GM12878 (cell line): ENCODE results near the gene ZNF568. TPM values are rescaled to one million over a fixed set of nuclear protein-coding genes. Genes with fewer than 3 reads are reported as not detected.

Experiments used
- BCL11A ChIP-seq: IDR thresholded peaks from 2 replicates; pipeline ENCODE4 v1.6.1; 2011; ENCODE audit warnings: low read depth, low read length
- CBFB ChIP-seq: IDR thresholded peaks from 2 replicates; pipeline ENCODE4 v1.6.1; 2016; ENCODE audit warnings: antibody characterized with exemption, low read depth
- CHD1 ChIP-seq: IDR thresholded peaks from 2 replicates; pipeline ENCODE4 v1.6.1; 2012; ENCODE audit warnings: low read depth, low read length, improper control_type of control experiment
- ETV6 ChIP-seq, 2 experiments: fragments of 450-650 bp in 1 of 2; IDR thresholded peaks in 1 of 2; conservative IDR thresholded peaks in 1 of 2; 2 replicates each; pipeline ENCODE4 v1.6.1; 2014; ENCODE audit warnings: antibody characterized with exemption in 1 of 2, borderline replicate concordance in 1 of 2, low read depth in 1 of 2, mild to moderate bottlenecking in 1 of 2, moderate library complexity in 1 of 2
- EZH2 ChIP-seq: IDR thresholded peaks from 2 replicates; pipeline ENCODE4 v1.6.1; 2012; ENCODE audit warnings: low read depth, mild to moderate bottlenecking, control low read depth, inconsistent platforms, low read length, borderline replicate concordance; ENCODE audit not compliant: control insufficient read depth
- FOS ChIP-seq: IDR thresholded peaks from 3 replicates; pipeline ENCODE4 v1.6.1; 2011; ENCODE audit warnings: borderline replicate concordance; ENCODE audit not compliant: insufficient read length; ENCODE audit errors: extremely low read depth
- GATAD2B ChIP-seq: fragments of 450-650 bp; conservative IDR thresholded peaks from 2 replicates; pipeline ENCODE4 v1.6.1; 2017; ENCODE audit warnings: low read depth, mild to moderate bottlenecking, moderate library complexity
- KLF5 ChIP-seq: fragments of 450-650 bp; IDR thresholded peaks from 2 replicates; pipeline ENCODE4 v1.6.1; 2014; ENCODE audit warnings: mild to moderate bottlenecking; ENCODE audit not compliant: partially characterized antibody
- MYC ChIP-seq: IDR thresholded peaks from 2 replicates; pipeline ENCODE4 v1.6.1; 2011; ENCODE audit warnings: mild to moderate bottlenecking, low read length, moderate library complexity, inconsistent platforms; ENCODE audit not compliant: insufficient read depth, insufficient replicate concordance, insufficient read length, severe bottlenecking
- NFYA ChIP-seq: IDR thresholded peaks from 2 replicates; pipeline ENCODE4 v1.6.1; 2011; ENCODE audit warnings: low read depth, mild to moderate bottlenecking, low read length, improper control_type of control experiment, borderline replicate concordance
- PAX8 ChIP-seq: fragments of 450-650 bp; IDR thresholded peaks from 2 replicates; pipeline ENCODE4 v1.6.1; 2017; ENCODE audit warnings: mild to moderate bottlenecking, moderate library complexity
- POLR2AphosphoS2 ChIP-seq: IDR thresholded peaks from 2 replicates; pipeline ENCODE4 v1.6.1; 2011; ENCODE audit warnings: low read depth, mild to moderate bottlenecking, low read length, improper control_type of control experiment, moderate library complexity
- POLR2AphosphoS5 ChIP-seq: IDR thresholded peaks from 2 replicates; pipeline ENCODE4 v1.6.1; 2011; ENCODE audit warnings: mild to moderate bottlenecking, low read length, inconsistent platforms
- SIX5 ChIP-seq: IDR thresholded peaks from 2 replicates; pipeline ENCODE4 v1.6.1; 2011; ENCODE audit warnings: mild to moderate bottlenecking, low read depth, low read length, moderate library complexity; ENCODE audit not compliant: severe bottlenecking
- SMC3 ChIP-seq: IDR thresholded peaks from 2 replicates; pipeline ENCODE4 v1.6.1; 2011; ENCODE audit warnings: low read length, improper control_type of control experiment, borderline replicate concordance
- SUPT20H ChIP-seq: IDR thresholded peaks from 2 replicates; pipeline ENCODE4 v1.6.1; 2011; ENCODE audit warnings: low read depth, mild to moderate bottlenecking, low read length, moderate library complexity, borderline replicate concordance; ENCODE audit not compliant: control insufficient read depth
- SUZ12 ChIP-seq: fragments of 200-600 bp; sonication (generic); IDR thresholded peaks from one replicate; pipeline ENCODE4 v1.6.1; 2018; ENCODE audit warnings: antibody characterized with exemption, mild to moderate bottlenecking; ENCODE audit not compliant: unreplicated experiment
- TAF1 ChIP-seq: IDR thresholded peaks from 2 replicates; pipeline ENCODE4 v1.6.1; 2011; ENCODE audit warnings: mild to moderate bottlenecking, low read depth, low read length, borderline replicate concordance
- TCF7 ChIP-seq: IDR thresholded peaks from 2 replicates; pipeline ENCODE4 v1.6.1; 2014; ENCODE audit warnings: antibody characterized with exemption, borderline replicate concordance
- ZNF207 ChIP-seq: fragments of 450-650 bp; IDR thresholded peaks from 2 replicates; pipeline ENCODE4 v1.6.1; 2014; ENCODE audit warnings: antibody characterized with exemption, mild to moderate bottlenecking, borderline replicate concordance
- ZZZ3 ChIP-seq: IDR thresholded peaks from 2 replicates; pipeline ENCODE4 v1.6.1; 2011; ENCODE audit warnings: low read depth; ENCODE audit not compliant: control insufficient read depth, insufficient read length
- polyA plus RNA-seq, 11 experiments: library from polyadenylated mRNA; depleted of rRNA in 4 of 11; unstranded in 6 of 11; stranded (reverse) in 5 of 11; fragments of >200 nt; fragmentation: Nextera tagmentation in 4 of 11; fragmentation: Illumina TruSeq in 1 of 11; extraction: Ambion mirVana in 4 of 11; extraction: Trizol in 1 of 11; gene quantifications; 1 replicate in 1 of 11; 2 replicates in 10 of 11; pipeline versions ENCODE4 v1.2.1 to v1.2.3, GENCODE V29; 2011 to 2016; ENCODE audit warnings: inconsistent platforms in 2 of 11, missing spikeins in 2 of 11, low read depth in 1 of 11
- total RNA-seq, 4 experiments: library from RNA; depleted of rRNA in 3 of 4; stranded (reverse); fragments of >200 nt in 3 of 4; fragmentation: Illumina TruSeq in 1 of 4; extraction: Trizol in 1 of 4; gene quantifications; 2 replicates each; pipeline versions ENCODE4 v1.2.1 to v1.2.3, GENCODE V29; 2013 to 2021
- TF ChIP-seq, protein P1 (sequence below): IDR thresholded peaks from 2 replicates; pipeline ENCODE4 v1.6.1; 2012; ENCODE audit warnings: low read depth, low read length, improper control_type of control experiment
- TF ChIP-seq, protein P2 (sequence below): IDR thresholded peaks from 2 replicates; pipeline ENCODE4 v1.6.1; 2012; ENCODE audit warnings: low read depth, low read length, improper control_type of control experiment
- TF ChIP-seq, protein P3 (sequence below): IDR thresholded peaks from 2 replicates; pipeline ENCODE4 v1.6.1; 2011; ENCODE audit warnings: low read depth, mild to moderate bottlenecking, low read length, moderate library complexity, borderline replicate concordance; ENCODE audit errors: extremely low read depth
- TF ChIP-seq, protein P4 (sequence below): fragments of 450-650 bp; formaldehyde crosslinking; IDR thresholded peaks from 2 replicates; pipeline ENCODE4 v1.4.0; 2020; ENCODE audit warnings: mild to moderate bottlenecking, moderate library complexity

The ZNF568 gene
- total and polyA plus RNA-seq, 10 of the 15 experiments (the other 5 are each of a cell fraction or from before 2014, with no cell fraction given): 0.16 to 0.77 (median 0.27) TPM

GRCh38 chr19:36915992-36916830, at the start of gene ZNF568, which contains the start of gene ZNF829 (continued):
- TF ChIP-seq NFYA (no peak), SUPT20H (no peak), ZZZ3 (no peak), GATAD2B (no peak), SUZ12 (no peak), CBFB (peak; percentile 17; the same call in 1 of the 2 replicates), SIX5 (peak; percentile 67), ZNF207 (no peak), POLR2AphosphoS2 (no peak), FOS (no peak), CHD1 (no peak), ETV6 (conservative IDR thresholded peaks at IDR 0.05 in 1 of 2, IDR thresholded peaks at IDR 0.05 in 1 of 2; ENCODE audit: borderline replicate concordance in 1 of 2, low read depth in 1 of 2) (no peak), EZH2 (no peak), TAF1 (no peak), POLR2AphosphoS5 (peak; percentile 76), PAX8 (no peak), KLF5 (no peak), BCL11A (no peak), MYC (no peak), TCF7 (no peak), SMC3 (no peak)
- TF ChIP-seq, protein P1, sequence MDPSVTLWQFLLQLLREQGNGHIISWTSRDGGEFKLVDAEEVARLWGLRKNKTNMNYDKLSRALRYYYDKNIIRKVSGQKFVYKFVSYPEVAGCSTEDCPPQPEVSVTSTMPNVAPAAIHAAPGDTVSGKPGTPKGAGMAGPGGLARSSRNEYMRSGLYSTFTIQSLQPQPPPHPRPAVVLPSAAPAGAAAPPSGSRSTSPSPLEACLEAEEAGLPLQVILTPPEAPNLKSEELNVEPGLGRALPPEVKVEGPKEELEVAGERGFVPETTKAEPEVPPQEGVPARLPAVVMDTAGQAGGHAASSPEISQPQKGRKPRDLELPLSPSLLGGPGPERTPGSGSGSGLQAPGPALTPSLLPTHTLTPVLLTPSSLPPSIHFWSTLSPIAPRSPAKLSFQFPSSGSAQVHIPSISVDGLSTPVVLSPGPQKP: no peak
- TF ChIP-seq, protein P2, sequence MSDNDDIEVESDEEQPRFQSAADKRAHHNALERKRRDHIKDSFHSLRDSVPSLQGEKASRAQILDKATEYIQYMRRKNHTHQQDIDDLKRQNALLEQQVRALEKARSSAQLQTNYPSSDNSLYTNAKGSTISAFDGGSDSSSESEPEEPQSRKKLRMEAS: peak; percentile 19; the same call in 1 of the 2 replicates
- TF ChIP-seq, protein P3, sequence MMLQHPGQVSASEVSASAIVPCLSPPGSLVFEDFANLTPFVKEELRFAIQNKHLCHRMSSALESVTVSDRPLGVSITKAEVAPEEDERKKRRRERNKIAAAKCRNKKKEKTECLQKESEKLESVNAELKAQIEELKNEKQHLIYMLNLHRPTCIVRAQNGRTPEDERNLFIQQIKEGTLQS: no peak
- TF ChIP-seq, protein P4, sequence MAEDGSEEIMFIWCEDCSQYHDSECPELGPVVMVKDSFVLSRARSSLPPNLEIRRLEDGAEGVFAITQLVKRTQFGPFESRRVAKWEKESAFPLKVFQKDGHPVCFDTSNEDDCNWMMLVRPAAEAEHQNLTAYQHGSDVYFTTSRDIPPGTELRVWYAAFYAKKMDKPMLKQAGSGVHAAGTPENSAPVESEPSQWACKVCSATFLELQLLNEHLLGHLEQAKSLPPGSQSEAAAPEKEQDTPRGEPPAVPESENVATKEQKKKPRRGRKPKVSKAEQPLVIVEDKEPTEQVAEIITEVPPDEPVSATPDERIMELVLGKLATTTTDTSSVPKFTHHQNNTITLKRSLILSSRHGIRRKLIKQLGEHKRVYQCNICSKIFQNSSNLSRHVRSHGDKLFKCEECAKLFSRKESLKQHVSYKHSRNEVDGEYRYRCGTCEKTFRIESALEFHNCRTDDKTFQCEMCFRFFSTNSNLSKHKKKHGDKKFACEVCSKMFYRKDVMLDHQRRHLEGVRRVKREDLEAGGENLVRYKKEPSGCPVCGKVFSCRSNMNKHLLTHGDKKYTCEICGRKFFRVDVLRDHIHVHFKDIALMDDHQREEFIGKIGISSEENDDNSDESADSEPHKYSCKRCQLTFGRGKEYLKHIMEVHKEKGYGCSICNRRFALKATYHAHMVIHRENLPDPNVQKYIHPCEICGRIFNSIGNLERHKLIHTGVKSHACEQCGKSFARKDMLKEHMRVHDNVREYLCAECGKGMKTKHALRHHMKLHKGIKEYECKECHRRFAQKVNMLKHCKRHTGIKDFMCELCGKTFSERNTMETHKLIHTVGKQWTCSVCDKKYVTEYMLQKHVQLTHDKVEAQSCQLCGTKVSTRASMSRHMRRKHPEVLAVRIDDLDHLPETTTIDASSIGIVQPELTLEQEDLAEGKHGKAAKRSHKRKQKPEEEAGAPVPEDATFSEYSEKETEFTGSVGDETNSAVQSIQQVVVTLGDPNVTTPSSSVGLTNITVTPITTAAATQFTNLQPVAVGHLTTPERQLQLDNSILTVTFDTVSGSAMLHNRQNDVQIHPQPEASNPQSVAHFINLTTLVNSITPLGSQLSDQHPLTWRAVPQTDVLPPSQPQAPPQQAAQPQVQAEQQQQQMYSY (CRISPR knock-in tag): no peak
